Measurements from ENCODE around the gene WNT3.

DNA sequence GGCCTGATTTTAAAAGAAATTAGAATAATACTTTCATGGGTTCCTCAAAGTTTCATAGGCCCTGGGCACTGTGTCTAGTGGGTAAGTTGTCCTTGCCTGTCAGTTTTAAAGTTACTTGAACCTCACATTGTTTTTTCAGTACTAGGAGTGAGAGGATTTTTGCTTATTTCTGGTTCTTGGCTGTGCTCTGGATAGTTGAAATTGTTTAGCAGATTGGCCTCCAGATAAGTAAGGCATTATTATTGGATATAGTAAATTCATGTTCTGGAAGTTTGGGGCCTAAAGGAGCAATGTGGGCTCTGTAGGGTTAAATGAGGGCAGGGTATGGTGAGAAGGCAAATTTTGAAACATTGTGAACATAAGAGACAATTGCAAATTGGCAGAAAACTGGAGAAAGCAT is 78.5 kb downstream of the WNT3 start:
- TF ChIP-seq, protein P1, sequence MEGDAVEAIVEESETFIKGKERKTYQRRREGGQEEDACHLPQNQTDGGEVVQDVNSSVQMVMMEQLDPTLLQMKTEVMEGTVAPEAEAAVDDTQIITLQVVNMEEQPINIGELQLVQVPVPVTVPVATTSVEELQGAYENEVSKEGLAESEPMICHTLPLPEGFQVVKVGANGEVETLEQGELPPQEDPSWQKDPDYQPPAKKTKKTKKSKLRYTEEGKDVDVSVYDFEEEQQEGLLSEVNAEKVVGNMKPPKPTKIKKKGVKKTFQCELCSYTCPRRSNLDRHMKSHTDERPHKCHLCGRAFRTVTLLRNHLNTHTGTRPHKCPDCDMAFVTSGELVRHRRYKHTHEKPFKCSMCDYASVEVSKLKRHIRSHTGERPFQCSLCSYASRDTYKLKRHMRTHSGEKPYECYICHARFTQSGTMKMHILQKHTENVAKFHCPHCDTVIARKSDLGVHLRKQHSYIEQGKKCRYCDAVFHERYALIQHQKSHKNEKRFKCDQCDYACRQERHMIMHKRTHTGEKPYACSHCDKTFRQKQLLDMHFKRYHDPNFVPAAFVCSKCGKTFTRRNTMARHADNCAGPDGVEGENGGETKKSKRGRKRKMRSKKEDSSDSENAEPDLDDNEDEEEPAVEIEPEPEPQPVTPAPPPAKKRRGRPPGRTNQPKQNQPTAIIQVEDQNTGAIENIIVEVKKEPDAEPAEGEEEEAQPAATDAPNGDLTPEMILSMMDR (IDR thresholded peaks at IDR 0.05), result no peak
- no peak for TF ChIP-seq POLR2A (IDR thresholded peaks at IDR 0.05)

Measured in uterus (tissue), 2 donors.